GM18858 (cell line): ENCODE data around the gene PPT2.
A peak's percentile ranks its signal among the peaks of the same experiment; 100 is the strongest.
"Not testable (repeated sequence)": the region's sequence is repeated elsewhere in the genome, so short reads cannot be mapped to it uniquely, and the experiment has no call there.

ENCODE experiments used
- ATAC-seq: cut with Tn5 transposase; IDR thresholded peaks from one replicate; pipeline ENCODE4 v1.9.1; 2021; ENCODE audit not compliant: unreplicated experiment

PPT2 gene

GRCh38 chr6:32175711-32176475 is 22.0 kb downstream of the PPT2 start, which contains the start of gene AGPAT1:
TSS of gene AGPAT1 (minus strand) at chr6:32176084. CDS start at chr6:32171496, 4,588 bp downstream.
- ATAC-seq = no peak

GRCh38 chr6:32176476-32177182 is 22.7 kb downstream of the PPT2 start:
- no peak for ATAC-seq

- no peak for ATAC-seq
Observed at GRCh38 chr6:32177183-32177787, 23.3 kb downstream of the PPT2 start.

- peak; percentile 66 for ATAC-seq
Observed at GRCh38 chr6:32177788-32178546, 24.0 kb downstream of the PPT2 start, which contains the start of gene RNF5. TSS of gene RNF5 (plus strand) at chr6:32178405. CDS start at chr6:32178512, 107 bp downstream.

- ATAC-seq = no peak
Observed at GRCh38 chr6:32178547-32179440, 24.9 kb downstream of the PPT2 start.

GRCh38 chr6:32179766-32180405 is 25.9 kb downstream of the PPT2 start:
- no peak for ATAC-seq

GRCh38 chr6:32181148-32181702 is 27.3 kb downstream of the PPT2 start:
- no peak for ATAC-seq

- ATAC-seq = no peak
Observed at GRCh38 chr6:32181915-32182529, 28.1 kb downstream of the PPT2 start.

GRCh38 chr6:32182555-32182981 is 28.6 kb downstream of the PPT2 start:
- no peak for ATAC-seq

- ATAC-seq = no peak
Observed at GRCh38 chr6:32183030-32183429, 29.1 kb downstream of the PPT2 start.

- ATAC-seq = no peak
Observed at GRCh38 chr6:32183483-32184083, 29.6 kb downstream of the PPT2 start.

GRCh38 chr6:32184084-32184640 is 30.2 kb downstream of the PPT2 start, which contains the start of gene AGER:
TSS of gene AGER (minus strand) at chr6:32184253. CDS start at chr6:32184222, 31 bp downstream.
- no peak for ATAC-seq

GRCh38 chr6:32185681-32186131 is 31.8 kb downstream of the PPT2 start:
- ATAC-seq = not testable (repeated sequence)

GRCh38 chr6:32186151-32186840 is 32.4 kb downstream of the PPT2 start:
- not testable (repeated sequence) for ATAC-seq

GRCh38 chr6:32187009-32187709 is 33.2 kb downstream of the PPT2 start:
- no peak for ATAC-seq

- ATAC-seq = not testable (repeated sequence)
Observed at GRCh38 chr6:32187725-32188380, 33.9 kb downstream of the PPT2 start.
